Mucosa of rectum (tissue), 2 donors: Measurements from ENCODE around the gene ARHGEF28.

Experiments used
- H3K27ac ChIP-seq, 2 donors: one replicate each; pipeline ENCODE4 v1.7.0; 2013; ENCODE audit warnings: inconsistent platforms in 2 of 2, low read depth in 2 of 2, low read length in 2 of 2
- H3K27me3 ChIP-seq, 2 donors: one replicate each; pipeline ENCODE4 v1.7.0; 2013; ENCODE audit warnings: low read length in 2 of 2; ENCODE audit not compliant: control insufficient read depth in 2 of 2, insufficient read depth in 2 of 2
- H3K36me3 ChIP-seq, 2 donors: one replicate each; pipeline ENCODE4 v1.7.0; 2013; ENCODE audit warnings: low read length in 2 of 2; ENCODE audit not compliant: control insufficient read depth in 2 of 2, insufficient read depth in 2 of 2
- H3K4me1 ChIP-seq, 2 donors: one replicate each; pipeline ENCODE4 v1.7.0; 2013; ENCODE audit warnings: low read length in 2 of 2, mild to moderate bottlenecking in 1 of 2; ENCODE audit not compliant: control insufficient read depth in 2 of 2, insufficient read depth in 2 of 2
- H3K4me3 ChIP-seq, 2 donors: one replicate each; pipeline ENCODE4 v1.7.0; 2013; ENCODE audit warnings: low read length in 2 of 2
- H3K9ac ChIP-seq, 2 donors: one replicate each; pipeline ENCODE4 v1.7.0; 2013; ENCODE audit warnings: low read length in 2 of 2, low read depth in 1 of 2, mild to moderate bottlenecking in 1 of 2
- H3K9me3 ChIP-seq, 2 donors: one replicate each; pipeline ENCODE4 v1.7.0; 2013; ENCODE audit warnings: low read length in 2 of 2; ENCODE audit not compliant: control insufficient read depth in 2 of 2
- donor health status: healthy.
- donor health status: Normal muscosa, but diverticular disease.

Gene ARHGEF28

GRCh38 chr5:73625944-73626811 lies at the start of gene ARHGEF28:
TSS of gene ARHGEF28 (plus strand) at chr5:73626196. CDS start at chr5:73684852, 58,656 bp downstream.
- H3K9me3 ChIP-seq = no peaks in the 10 kb centered on the region
- H3K4me3 ChIP-seq = peak within 1 kb of the TSS; percentile 78 to 79
- no peaks in the 10 kb centered on the region for H3K36me3 ChIP-seq
- peaks cover 0 to 7% of the 10 kb centered on the region in 2 donors for H3K27me3 ChIP-seq
- peak within 1 kb of the TSS; percentile 75 to 81 for H3K27ac ChIP-seq
- peak within 1 kb of the TSS; percentile 60 to 81 for H3K9ac ChIP-seq
- peaks cover 0 to 15% of the 10 kb centered on the region in 2 donors for H3K4me1 ChIP-seq

DNA sequence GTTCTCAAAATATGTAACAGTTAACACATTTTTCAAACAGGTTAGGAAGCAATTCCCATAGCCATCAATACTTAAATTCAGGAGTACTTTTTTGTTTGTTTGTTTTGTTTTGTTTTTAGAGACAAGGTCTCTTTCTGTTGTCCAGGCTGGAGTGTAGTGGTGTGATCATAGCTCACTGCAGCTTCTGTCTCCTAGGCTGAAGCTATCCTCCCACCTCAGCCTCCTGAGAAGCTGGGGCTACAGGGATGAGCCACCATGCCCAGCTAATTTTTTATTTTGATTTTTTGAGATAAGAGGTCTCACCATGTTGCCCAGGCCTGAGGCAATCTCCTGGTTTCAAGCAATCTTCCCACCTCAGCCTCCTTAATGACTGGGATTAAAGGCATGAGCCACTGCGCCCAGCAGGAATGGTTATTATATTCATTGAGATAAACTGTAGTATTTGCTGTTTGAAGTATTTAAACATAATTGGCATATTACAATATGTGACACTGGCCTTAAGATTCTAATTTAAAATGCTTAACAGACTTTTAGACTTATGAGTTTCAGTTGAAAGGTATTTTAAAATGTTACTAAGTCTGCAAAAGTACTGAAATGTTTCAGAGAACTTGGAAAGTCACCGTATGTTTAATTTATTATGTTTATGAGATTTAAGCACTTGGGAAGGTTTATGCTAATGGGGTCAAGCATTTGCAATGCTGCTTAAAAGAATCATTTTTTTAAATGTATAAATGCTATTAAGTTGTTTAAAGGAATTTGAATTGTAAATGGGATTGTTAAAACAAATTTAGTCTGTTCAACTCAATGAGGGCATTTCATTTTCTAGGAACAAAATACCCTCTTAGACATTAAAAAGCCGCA lies 43.5 kb upstream of the ARHGEF28 start:
- H3K36me3 ChIP-seq = peaks cover 25 to 28% of the 10 kb centered on the region in 2 donors
- H3K9me3 ChIP-seq = no peaks in the 10 kb centered on the region
- no peak overlapping the region for H3K4me3 ChIP-seq
- H3K27me3 ChIP-seq = no peaks in the 10 kb centered on the region
- no peak overlapping the region for H3K9ac ChIP-seq
- no peaks in the 10 kb centered on the region for H3K4me1 ChIP-seq
- no peak overlapping the region for H3K27ac ChIP-seq

GRCh38 chr5:73587923-73588322 lies 38.1 kb upstream of the ARHGEF28 start:
- no peaks in the 10 kb centered on the region for H3K9me3 ChIP-seq
- H3K4me3 ChIP-seq = no peak overlapping the region
- no peaks in the 10 kb centered on the region for H3K27me3 ChIP-seq
- no peaks in the 10 kb centered on the region for H3K36me3 ChIP-seq
- H3K27ac ChIP-seq = no peak overlapping the region
- no peak overlapping the region for H3K9ac ChIP-seq
- no peaks in the 10 kb centered on the region for H3K4me1 ChIP-seq

- H3K27me3 ChIP-seq = no peaks in the 10 kb centered on the region
- no peaks in the 10 kb centered on the region for H3K36me3 ChIP-seq
- H3K4me3 ChIP-seq = no peak overlapping the region
- no peak overlapping the region for H3K27ac ChIP-seq
- H3K9me3 ChIP-seq = no peaks in the 10 kb centered on the region
- H3K9ac ChIP-seq = no peak overlapping the region
- no peaks in the 10 kb centered on the region for H3K4me1 ChIP-seq
These were observed 34.8 kb upstream of the ARHGEF28 start for GRCh38 chr5:73591102-73591695.

GRCh38 chr5:73591698-73592501 lies 34.1 kb upstream of the ARHGEF28 start:
- H3K4me1 ChIP-seq = no peaks in the 10 kb centered on the region

DNA sequence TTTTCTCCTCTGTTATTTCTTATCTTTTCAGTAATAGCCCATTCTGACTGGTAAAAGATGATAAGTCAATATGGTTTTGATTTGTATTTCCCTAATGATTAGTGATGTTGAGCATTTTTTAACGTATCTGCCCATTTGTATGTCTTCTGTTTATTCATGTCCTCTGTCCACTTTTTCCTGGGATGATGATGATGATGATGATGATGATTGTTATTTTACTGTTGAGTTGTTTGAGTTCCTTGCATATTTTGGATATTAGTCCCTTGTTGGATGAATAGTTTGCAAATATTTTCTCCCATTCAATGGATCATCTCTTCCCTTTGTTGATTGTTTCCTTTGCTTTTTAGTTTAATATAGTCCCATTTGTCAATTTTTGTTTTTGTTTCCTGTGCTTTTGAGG lies 33.4 kb upstream of the ARHGEF28 start:
- Histone ChIP-seq H3K27me3 (no peaks in the 10 kb centered on the region), H3K9me3 (no peaks in the 10 kb centered on the region), H3K27ac (no peak overlapping the region), H3K4me1 (no peaks in the 10 kb centered on the region), H3K36me3 (no peaks in the 10 kb centered on the region), H3K4me3 (no peak overlapping the region), H3K9ac (no peak overlapping the region)

More at GRCh38 chr5:73591698-73592501, 34.1 kb upstream of the ARHGEF28 start:
- H3K36me3 ChIP-seq = no peaks in the 10 kb centered on the region
- H3K9me3 ChIP-seq = no peaks in the 10 kb centered on the region
- no peak overlapping the region for H3K27ac ChIP-seq
- no peak overlapping the region for H3K9ac ChIP-seq
- H3K4me3 ChIP-seq = no peak overlapping the region
- H3K27me3 ChIP-seq = no peaks in the 10 kb centered on the region

DNA sequence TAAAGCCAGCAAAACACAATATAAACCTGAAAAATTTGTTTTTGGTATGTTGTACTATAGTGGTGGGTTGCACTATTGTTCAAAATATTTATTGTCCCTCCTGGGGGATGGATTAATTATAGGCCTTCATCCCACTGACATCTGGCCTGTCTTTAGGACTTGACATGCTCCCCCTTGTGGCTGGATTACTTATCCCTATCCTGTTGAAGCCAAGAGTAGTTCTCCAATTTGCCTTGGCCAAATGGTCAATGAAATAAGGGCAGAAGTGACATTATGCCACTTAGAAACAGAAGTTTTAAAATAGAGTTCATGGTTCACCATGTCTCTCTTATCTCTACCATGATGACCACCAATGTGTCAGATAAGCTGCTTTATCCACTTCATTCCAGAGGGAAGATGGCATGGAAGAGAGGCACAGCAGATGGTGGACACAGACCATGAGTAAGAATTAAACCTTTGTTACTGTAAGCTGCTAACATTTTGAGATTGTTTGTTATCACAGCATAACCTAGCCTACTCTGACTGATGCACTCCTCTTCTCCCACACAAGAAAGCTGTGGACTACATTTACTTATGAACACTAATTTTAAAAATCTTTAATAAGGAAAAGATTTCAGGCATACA lies 29.2 kb upstream of the ARHGEF28 start:
- Histone ChIP-seq H3K9ac (no peak overlapping the region), H3K4me1 (no peaks in the 10 kb centered on the region), H3K9me3 (peaks cover 0 to 3% of the 10 kb centered on the region in 2 donors), H3K27me3 (no peaks in the 10 kb centered on the region), H3K27ac (no peak overlapping the region), H3K4me3 (no peak overlapping the region), H3K36me3 (no peaks in the 10 kb centered on the region)

DNA sequence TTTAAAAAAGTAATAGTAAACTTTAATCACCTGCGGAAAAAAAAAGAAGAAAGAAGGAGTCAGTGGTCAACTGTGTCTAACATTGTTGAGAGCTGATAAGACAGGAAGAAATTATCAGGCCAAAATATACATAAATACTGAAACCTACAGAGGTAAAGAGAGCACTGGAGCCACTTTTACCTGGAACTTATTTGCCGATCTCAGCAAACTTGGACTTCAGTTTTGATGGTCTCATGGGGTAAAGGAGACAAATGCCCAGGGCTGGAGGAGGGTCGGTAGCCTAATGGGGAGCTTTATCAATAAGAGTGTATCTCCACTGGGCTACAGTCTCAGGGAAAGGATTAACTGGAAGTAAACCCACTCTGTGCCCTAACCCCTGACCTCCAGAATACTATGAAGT lies 26.6 kb upstream of the ARHGEF28 start:
- peaks cover 0 to 3% of the 10 kb centered on the region in 2 donors for H3K9me3 ChIP-seq
- no peaks in the 10 kb centered on the region for H3K4me1 ChIP-seq
- H3K27ac ChIP-seq = no peak overlapping the region
- no peaks in the 10 kb centered on the region for H3K36me3 ChIP-seq
- H3K27me3 ChIP-seq = no peaks in the 10 kb centered on the region
- H3K9ac ChIP-seq = no peak overlapping the region
- H3K4me3 ChIP-seq = no peak overlapping the region

DNA sequence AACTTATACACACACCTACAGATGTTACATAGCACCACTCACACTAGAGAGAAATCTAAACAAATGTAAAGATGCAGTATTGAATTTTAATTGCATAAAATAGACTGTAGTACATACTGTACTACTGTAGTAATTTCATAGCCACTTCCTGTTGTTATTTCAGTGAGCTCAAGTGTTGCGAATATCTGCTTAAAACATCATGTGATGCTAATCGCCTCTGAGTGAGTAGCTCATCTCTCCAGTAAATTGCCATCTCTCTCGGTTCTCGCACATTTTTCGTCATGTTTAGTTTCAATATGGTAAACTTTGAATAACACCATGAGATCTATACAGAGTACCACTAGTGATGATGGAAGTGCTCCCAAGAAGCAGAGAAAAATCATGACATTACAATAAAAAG lies 22.0 kb upstream of the ARHGEF28 start:
- H3K27ac ChIP-seq = no peak overlapping the region
- no peak overlapping the region for H3K4me3 ChIP-seq
- H3K9me3 ChIP-seq = peaks cover 0 to 3% of the 10 kb centered on the region in 2 donors
- no peaks in the 10 kb centered on the region for H3K36me3 ChIP-seq
- H3K27me3 ChIP-seq = no peaks in the 10 kb centered on the region
- H3K9ac ChIP-seq = no peak overlapping the region
- peaks cover 0 to 5% of the 10 kb centered on the region in 2 donors for H3K4me1 ChIP-seq
